Endothelial cell of umbilical vein (primary cell): Measurements from ENCODE around the gene FLNB. TPM values are rescaled to one million over a fixed set of nuclear protein-coding genes. Genes with fewer than 3 reads are reported as not detected.

Experiments used
- BruUV-seq: library from RNA; stranded (reverse); fragments of 400-500 nt; replicated peaks from 2 replicates; lab custom pipeline; 2021; lab: Mats Ljungman, UMichigan
- CTCF ChIA-PET: fragments of 300-600, 350-600 bp; sonication (Branson Sonifier 250); formaldehyde crosslinking; loops from one replicate; lab custom pipeline; 2021; ENCODE audit warnings: antibody characterized with exemption, inconsistent platforms; lab: Charles Lee
- POLR2A ChIA-PET: fragments of 300-600, 350-600 bp; sonication (Branson Sonifier 250); formaldehyde crosslinking; loops from one replicate; lab custom pipeline; 2021; ENCODE audit warnings: antibody characterized with exemption, inconsistent platforms; lab: Charles Lee
- DNase-seq: peaks from one replicate; pipeline ENCODE4 v3.0.0-alpha.2; 2011; ENCODE audit warnings: low read depth, low spot score
- FAIRE-seq: peaks from 2 replicates; lab custom pipeline; 2011; peaks lifted over from hg19 to GRCh38; lab: Jason Lieb, UNC
- H2AFZ ChIP-seq: 2 replicates; pipeline ENCODE4 v1.6.0; 2012; ENCODE audit warnings: low read depth, low read length, control low read depth, inconsistent platforms
- H3K27ac ChIP-seq: 2 replicates; pipeline ENCODE4 v1.5.1; 2011; ENCODE audit warnings: low read depth, mild to moderate bottlenecking, control low read depth, low read length, moderate library complexity; ENCODE audit not compliant: insufficient read depth
- H3K27me3 ChIP-seq, 2 experiments: 2 replicates each; pipeline versions ENCODE4 v1.6.0 to v1.6.1; 2011; ENCODE audit warnings: low read length in 2 of 2, mixed read lengths in 1 of 2; ENCODE audit not compliant: control insufficient read depth in 2 of 2, insufficient read depth in 2 of 2
- H3K36me3 ChIP-seq, 2 experiments: 2 replicates in 1 of 2; 3 replicates in 1 of 2; pipeline ENCODE4 v1.5.1; 2011; ENCODE audit warnings: low read length in 2 of 2, mild to moderate bottlenecking in 1 of 2, moderate library complexity in 1 of 2; ENCODE audit not compliant: control insufficient read depth in 2 of 2, insufficient read depth in 2 of 2; ENCODE audit errors: extremely low read depth in 1 of 2
- H3K4me1 ChIP-seq: 3 replicates; pipeline ENCODE4 v1.5.1; 2011; ENCODE audit warnings: mild to moderate bottlenecking, low read length; ENCODE audit not compliant: control insufficient read depth, insufficient read depth; ENCODE audit errors: extremely low read depth
- H3K4me2 ChIP-seq: 2 replicates; pipeline ENCODE4 v1.6.1; 2011; ENCODE audit warnings: low read length, control low read depth, mixed read lengths; ENCODE audit not compliant: insufficient read depth
- H3K4me3 ChIP-seq, 3 experiments: fragments of 200-600 bp in 1 of 3; sonication (generic), shearing (Covaris generic) in 1 of 3; replicated peaks in 1 of 3; 2 replicates each; pipeline ENCODE4 v1.5.1; 2011 to 2016; ENCODE audit warnings: control low read depth in 3 of 3, low read length in 3 of 3, mild to moderate bottlenecking in 2 of 3, inconsistent platforms in 1 of 3, low read depth in 1 of 3, moderate library complexity in 1 of 3; ENCODE audit not compliant: insufficient read depth in 1 of 3
- H3K79me2 ChIP-seq: 2 replicates; pipeline ENCODE4 v1.6.0; 2012; ENCODE audit warnings: low read length, inconsistent platforms; ENCODE audit not compliant: control insufficient read depth, insufficient read depth
- H3K9ac ChIP-seq: replicated peaks from 2 replicates; pipeline ENCODE3; 2011; ENCODE audit warnings: low read length, control low read depth; ENCODE audit not compliant: insufficient read depth; ENCODE audit errors: extremely low read depth
- H3K9me1 ChIP-seq: replicated peaks from 3 replicates; pipeline ENCODE4 v1.6.0; 2011; ENCODE audit warnings: mild to moderate bottlenecking, low read length; ENCODE audit not compliant: control insufficient read depth, insufficient read depth; ENCODE audit errors: extremely low read depth
- H3K9me3 ChIP-seq: replicated peaks from 2 replicates; pipeline ENCODE4 v1.5.1; 2012; ENCODE audit warnings: low read length, inconsistent platforms; ENCODE audit not compliant: control insufficient read depth, insufficient read depth
- H4K20me1 ChIP-seq: replicated peaks from 2 replicates; pipeline ENCODE3; 2011; ENCODE audit warnings: mild to moderate bottlenecking, low read length; ENCODE audit not compliant: control insufficient read depth, insufficient read depth; ENCODE audit errors: extremely low read depth
- CTCF ChIP-seq, 2 donors: IDR thresholded peaks; 1 replicate in 1 of 2; 2 replicates in 1 of 2; pipeline ENCODE4 v1.5.1; 2011; ENCODE audit warnings: low read length in 2 of 2, mild to moderate bottlenecking in 2 of 2, moderate library complexity in 2 of 2, control low read depth in 1 of 2, inconsistent platforms in 1 of 2, low read depth in 1 of 2; ENCODE audit not compliant: insufficient read depth in 1 of 2; ENCODE audit errors: extremely low read depth in 1 of 2
- EZH2 ChIP-seq: IDR thresholded peaks from 2 replicates; pipeline ENCODE4 v1.6.1; 2012; ENCODE audit warnings: borderline replicate concordance, low read depth, mild to moderate bottlenecking, moderate library complexity, low read length, inconsistent platforms; ENCODE audit not compliant: severe bottlenecking
- FOS ChIP-seq: IDR thresholded peaks from 2 replicates; pipeline ENCODE4 v1.6.1; 2011; ENCODE audit warnings: mild to moderate bottlenecking, low read length, moderate library complexity, borderline replicate concordance; ENCODE audit not compliant: insufficient read depth
- GATA2 ChIP-seq: IDR thresholded peaks from 2 replicates; pipeline ENCODE4 v1.7.0; 2011; ENCODE audit warnings: low read depth, mild to moderate bottlenecking, moderate library complexity, mixed read lengths, low read length; ENCODE audit not compliant: insufficient read length, insufficient read depth
- JUN ChIP-seq: IDR thresholded peaks from 2 replicates; pipeline ENCODE4 v1.6.1; 2011; ENCODE audit warnings: borderline replicate concordance, low read depth; ENCODE audit not compliant: insufficient read length, insufficient read depth
- MAX ChIP-seq: IDR thresholded peaks from 2 replicates; pipeline ENCODE4 v1.6.1; 2011; ENCODE audit not compliant: insufficient read depth, insufficient read length
- MYC ChIP-seq: IDR thresholded peaks from one replicate; pipeline ENCODE4 v1.6.1; 2011; ENCODE audit warnings: mild to moderate bottlenecking, low read depth, low read length
- POLR2A ChIP-seq: IDR thresholded peaks from 2 replicates; pipeline ENCODE4 v1.6.1; 2012; ENCODE audit warnings: low read depth, mild to moderate bottlenecking, control low read depth, low read length
- POLR2AphosphoS5 ChIP-seq: IDR thresholded peaks from 2 replicates; pipeline ENCODE4 v1.6.1; 2012; ENCODE audit warnings: low read depth, mild to moderate bottlenecking, control low read depth, low read length, moderate library complexity; ENCODE audit not compliant: insufficient read depth
- dilution Hi-C: fragments of 300-500 bp; cut with MboI; formaldehyde crosslinking; loops from one replicate; pipeline ENCODE4 v1.15.0; 2019; ENCODE audit warnings: low sequenced_read_pairs; ENCODE audit not compliant: extremely low pct_ligation_motif_present
- intact Hi-C: fragments of 100-400 bp; cut with micrococcal nuclease; formaldehyde crosslinking; loops from one replicate; pipeline ENCODE4 v1.10.0; 2022
- polyA plus RNA-seq, 4 experiments: library from polyadenylated mRNA; depleted of rRNA in 3 of 4; stranded (reverse) in 3 of 4; unstranded in 1 of 4; fragments of >200 nt; gene quantifications; 2 replicates each; pipeline versions ENCODE4 v1.2.1 to v1.2.3, GENCODE V29; 2011 to 2012; ENCODE audit warnings: missing spikeins in 1 of 4
- total RNA-seq: library from RNA; stranded (reverse); gene quantifications from 2 replicates; pipeline ENCODE4 v1.2.3, GENCODE V29; 2021

FLNB gene
- total and polyA plus RNA-seq, 2 donors (not counting 3 experiments of a cell fraction or from before 2014, with no cell fraction given): 479 to 670 TPM

GRCh38 chr3:58084788-58085543 is 76.7 kb downstream of the FLNB start:
- TF ChIP-seq FOS: no peak
- TF ChIP-seq EZH2: no peak
- TF ChIP-seq MAX: no peak
- no peak for TF ChIP-seq GATA2
- TF ChIP-seq POLR2A: no peak
- no peak for TF ChIP-seq MYC
- TF ChIP-seq POLR2AphosphoS5: no peak
- TF ChIP-seq CTCF (IDR thresholded peaks at IDR 0.05; ENCODE audit: extremely low read depth in 1 of 2, insufficient read depth in 1 of 2, low read depth in 1 of 2, low read length in 2 of 2): no peak
- no peak for TF ChIP-seq JUN
- Histone ChIP-seq H3K79me2 (peaks cover 69% of the 10 kb centered on the region), H4K20me1 (no peaks in the 10 kb centered on the region), H3K27ac (peak overlapping the region; percentile 93), H3K9me3 (no peaks in the 10 kb centered on the region), H3K4me1 (peaks cover 55% of the 10 kb centered on the region), H3K4me2 (peak overlapping the region; percentile 64), H3K36me3 (peaks cover 17 to 18% of the 10 kb centered on the region in 2 experiments), H3K4me3 (no peak overlapping the region), H3K27me3 (no peaks in the 10 kb centered on the region), H3K9ac (peak overlapping the region; percentile 65), H3K9me1 (no peaks in the 10 kb centered on the region), H2AFZ (no peak overlapping the region)
- DNase-seq (no peak), FAIRE-seq (no peak)
- dilution Hi-C loops (no loop called here), intact Hi-C loops (loop anchor here (1.0 to 2.0 kb wide), 5 partner anchors 37 to 488 kb away; partner anchors contain the start of gene ARF4)
- CTCF ChIA-PET: interaction anchor here (1.6 kb wide), 1 partner anchor 65 kb away, joined by 6 read pairs; no protein-coding TSS in a partner anchor
- BruUV-seq: no TSS peak
- POLR2A ChIA-PET: no interaction called here
